Upper lobe of left lung (tissue), 6 donors: Measurements from ENCODE around the gene SAXO2. TPM values are rescaled to one million over a fixed set of nuclear protein-coding genes. Genes with fewer than 3 reads are reported as not detected.
"Not testable (repeated sequence)": the region's sequence is repeated elsewhere in the genome, so short reads cannot be mapped to it uniquely, and the experiment has no call there.

Experiments
- ATAC-seq, 2 donors: fragments of 200-7000 bp; cut with Tn5 transposase; one replicate each; pipeline ENCODE4 v1.9.1; 2022; ENCODE audit warnings: mild to moderate bottlenecking in 2 of 2, moderate library complexity in 2 of 2; ENCODE audit not compliant: low FRiP score in 2 of 2
- DNase-seq, 2 donors: peaks; one replicate each; pipeline ENCODE4 v3.0.0-alpha.2; 2019 to 2020
- H3K27ac ChIP-seq, 4 donors: fragments of 200-600 bp; sonication (generic); one replicate each; pipeline ENCODE4 v1.5.1; 2016 to 2019
- H3K27me3 ChIP-seq, 4 donors: fragments of 200-600 bp; sonication (generic); one replicate each; pipeline ENCODE4 v1.5.1; 2017 to 2019
- H3K36me3 ChIP-seq, 4 donors: fragments of 200-600 bp; sonication (generic); one replicate each; pipeline ENCODE4 v1.5.1; 2016 to 2019
- H3K4me1 ChIP-seq, 4 donors: fragments of 200-600 bp; sonication (generic); one replicate each; pipeline ENCODE4 v1.5.1; 2018 to 2019
- H3K4me3 ChIP-seq, 4 donors: fragments of 200-600 bp; sonication (generic); one replicate each; pipeline ENCODE4 v1.5.1; 2017 to 2019; ENCODE audit warnings: mild to moderate bottlenecking in 2 of 4, moderate library complexity in 1 of 4
- H3K9me3 ChIP-seq, 4 donors: fragments of 200-600 bp; sonication (generic); one replicate each; pipeline ENCODE4 v1.5.1; 2018 to 2019
- EP300 ChIP-seq, 4 donors: sonication (generic); formaldehyde crosslinking; IDR thresholded peaks; one replicate each; pipeline ENCODE4 v1.5.1; 2017; ENCODE audit warnings: antibody characterized with exemption in 4 of 4, control low read depth in 2 of 4
- POLR2A ChIP-seq, 4 donors: fragments of 450-650 bp; IDR thresholded peaks; one replicate each; pipeline ENCODE4 v1.5.1; 2016 to 2017; ENCODE audit warnings: antibody characterized with exemption in 4 of 4, mild to moderate bottlenecking in 2 of 4
- POLR2AphosphoS5 ChIP-seq, 2 donors: sonication (generic); formaldehyde crosslinking; IDR thresholded peaks; one replicate each; pipeline ENCODE4 v1.5.1; 2017; ENCODE audit warnings: antibody characterized with exemption in 2 of 2
- WGBS, 2 donors: methylation state at CpG; one replicate each; pipeline ENCODE4 v1.1.5; 2017 to 2018; 5-methylcytosine and 5-hydroxymethylcytosine counted together
- total RNA-seq, 6 donors: library from RNA; depleted of rRNA in 4 of 6; stranded (reverse); fragments of >200 nt in 4 of 6; gene quantifications; one replicate each; pipeline versions ENCODE4 v1.1.0 to v1.2.1, GENCODE V29; 2016 to 2021
- TF ChIP-seq, protein P1 (sequence below), 6 experiments: fragments of 450-650 bp in 4 of 6; fragments of 200-600 bp in 2 of 6; sonication (generic) in 2 of 6; IDR thresholded peaks; one replicate each; pipeline ENCODE4 v1.5.1; 2016 to 2019; ENCODE audit warnings: antibody characterized with exemption in 6 of 6
- donor health status: DM: no; HTN: no; CAD: no; lungs with moderate emphysema.
- donor health status: DM: no; HTN: yes; CAD: no; lungs with severe emphysema.

Gene SAXO2
- total RNA-seq, 6 donors from 2014 or later, result 2.5 to 58.6 (median 11.2) TPM

- Histone ChIP-seq H3K4me1 (no peaks in the 10 kb centered on the region), H3K27me3 (no peaks in the 10 kb centered on the region), H3K4me3 (no peak overlapping the region), H3K36me3 (no peaks in the 10 kb centered on the region), H3K9me3 (no peaks in the 10 kb centered on the region), H3K27ac (no peak overlapping the region)
- no peak for ATAC-seq
- DNase-seq, result peak in 1 of 2 donors; percentile 59
- 83 to 88% methylated on average over 12 to 20 of the region's 24 CpGs for WGBS, 2 donors
- TF ChIP-seq POLR2AphosphoS5 (IDR thresholded peaks at IDR 0.05) (no peak), EP300 (IDR thresholded peaks at IDR 0.05) (no peak), POLR2A (IDR thresholded peaks at IDR 0.05) (no peak)
- TF ChIP-seq, protein P1, sequence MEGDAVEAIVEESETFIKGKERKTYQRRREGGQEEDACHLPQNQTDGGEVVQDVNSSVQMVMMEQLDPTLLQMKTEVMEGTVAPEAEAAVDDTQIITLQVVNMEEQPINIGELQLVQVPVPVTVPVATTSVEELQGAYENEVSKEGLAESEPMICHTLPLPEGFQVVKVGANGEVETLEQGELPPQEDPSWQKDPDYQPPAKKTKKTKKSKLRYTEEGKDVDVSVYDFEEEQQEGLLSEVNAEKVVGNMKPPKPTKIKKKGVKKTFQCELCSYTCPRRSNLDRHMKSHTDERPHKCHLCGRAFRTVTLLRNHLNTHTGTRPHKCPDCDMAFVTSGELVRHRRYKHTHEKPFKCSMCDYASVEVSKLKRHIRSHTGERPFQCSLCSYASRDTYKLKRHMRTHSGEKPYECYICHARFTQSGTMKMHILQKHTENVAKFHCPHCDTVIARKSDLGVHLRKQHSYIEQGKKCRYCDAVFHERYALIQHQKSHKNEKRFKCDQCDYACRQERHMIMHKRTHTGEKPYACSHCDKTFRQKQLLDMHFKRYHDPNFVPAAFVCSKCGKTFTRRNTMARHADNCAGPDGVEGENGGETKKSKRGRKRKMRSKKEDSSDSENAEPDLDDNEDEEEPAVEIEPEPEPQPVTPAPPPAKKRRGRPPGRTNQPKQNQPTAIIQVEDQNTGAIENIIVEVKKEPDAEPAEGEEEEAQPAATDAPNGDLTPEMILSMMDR (IDR thresholded peaks at IDR 0.05), result no peak
Measured at GRCh38 chr15:82315519-82316246, 53.1 kb downstream of the SAXO2 start.

DNA sequence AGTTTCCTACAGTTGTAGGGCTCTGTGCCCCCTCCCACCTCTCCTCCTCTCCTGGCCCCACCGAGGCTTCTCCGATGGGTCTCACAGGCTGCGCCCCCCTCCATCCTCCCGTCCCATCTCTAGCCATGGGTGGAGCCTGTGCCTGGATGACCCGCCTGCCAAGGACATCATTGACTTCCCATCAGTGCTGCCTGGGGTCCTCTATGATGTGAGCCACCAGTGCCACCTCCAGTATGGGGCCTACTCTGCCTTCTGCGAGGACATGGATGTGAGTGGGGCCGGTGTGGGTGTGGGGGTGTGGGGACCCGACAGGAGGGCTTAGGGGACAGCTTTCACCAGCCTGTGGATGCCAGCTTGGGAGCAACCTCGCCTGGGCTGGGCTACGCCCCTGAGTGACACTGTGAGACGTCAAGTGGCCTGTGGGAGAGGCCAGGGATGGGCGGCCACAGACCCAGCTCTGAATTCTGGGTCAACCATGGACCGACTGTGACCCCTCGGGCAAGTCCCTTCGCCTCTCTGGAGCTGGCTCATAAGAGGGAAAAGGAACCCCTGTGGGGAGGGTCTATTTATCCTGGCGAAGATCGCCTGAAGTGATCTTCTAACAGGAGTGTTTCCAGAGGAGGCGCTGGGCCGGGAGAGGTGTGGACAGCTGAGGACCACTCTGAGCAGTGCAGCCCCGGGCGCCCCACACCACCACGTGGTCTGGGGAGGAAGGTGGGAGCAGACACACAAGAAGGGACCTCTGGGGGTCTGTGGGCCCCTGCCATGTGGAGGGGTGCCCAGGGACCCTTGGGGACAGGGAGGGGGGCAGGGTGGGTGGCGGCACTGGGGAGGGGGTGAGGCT, 53.9 kb downstream of the SAXO2 start:
- not testable (repeated sequence) for H3K36me3 ChIP-seq, H3K9me3 ChIP-seq, H3K27me3 ChIP-seq, H3K27ac ChIP-seq, H3K4me3 ChIP-seq, H3K4me1 ChIP-seq, ATAC-seq
- peak in 1 of 2 donors; percentile 68 for DNase-seq
- 90 to 92% methylated on average over 19 to 23 of the region's 23 CpGs for WGBS, 2 donors

DNA sequence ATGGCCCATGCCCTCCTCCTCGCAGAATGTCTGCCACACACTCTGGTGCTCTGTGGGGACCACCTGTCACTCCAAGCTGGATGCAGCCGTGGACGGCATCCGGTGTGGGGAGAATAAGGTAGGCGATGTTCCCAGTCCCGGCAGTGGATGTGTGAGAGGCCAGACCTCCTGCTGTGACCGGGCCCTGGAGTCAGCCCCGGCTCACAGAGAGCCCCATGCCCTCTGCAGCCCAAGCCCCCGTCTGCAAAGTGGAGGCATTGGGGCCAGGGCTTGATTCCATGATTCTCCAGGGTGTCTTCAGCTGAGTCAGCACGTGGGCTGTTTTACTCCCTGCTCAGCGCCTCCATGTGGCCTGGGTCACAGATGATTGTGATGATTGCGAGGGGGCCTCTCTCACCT, 54.5 kb downstream of the SAXO2 start:
- 92 to 100% methylated on average over 2 to 12 of the region's 12 CpGs for WGBS, 2 donors
- H3K36me3 ChIP-seq, result no peaks in the 10 kb centered on the region
- no peak for TF ChIP-seq POLR2A (IDR thresholded peaks at IDR 0.05)
- TF ChIP-seq, protein P1 (IDR thresholded peaks at IDR 0.05), result no peak
- TF ChIP-seq POLR2AphosphoS5 (IDR thresholded peaks at IDR 0.05), result no peak
- no peak for TF ChIP-seq EP300 (IDR thresholded peaks at IDR 0.05)

GRCh38 chr15:82317516-82317915, 54.9 kb downstream of the SAXO2 start:
- peak in 1 of 2 donors; percentile 30 for DNase-seq
- H3K27ac ChIP-seq, H3K4me1 ChIP-seq, H3K9me3 ChIP-seq, H3K36me3 ChIP-seq, ATAC-seq, H3K4me3 ChIP-seq, H3K27me3 ChIP-seq: not testable (repeated sequence)
- WGBS, 2 donors, result 81 to 94% methylated on average over 6 of the region's 7 CpGs

More for the DNA sequence above, 54.5 kb downstream of the SAXO2 start:
- no peak for ATAC-seq
- no peak overlapping the region for H3K27ac ChIP-seq
- DNase-seq, result peak in 1 of 2 donors; percentile 60
- H3K4me3 ChIP-seq, result no peak overlapping the region
- H3K27me3 ChIP-seq, result no peaks in the 10 kb centered on the region
- H3K4me1 ChIP-seq, result no peaks in the 10 kb centered on the region
- no peaks in the 10 kb centered on the region for H3K9me3 ChIP-seq

- ATAC-seq, result peak; percentile 1 to 30
Measured at GRCh38 chr15:82318281-82318680, 55.7 kb downstream of the SAXO2 start.

GRCh38 chr15:82319522-82320278, 57.1 kb downstream of the SAXO2 start:
- WGBS, 2 donors, result 79 to 89% methylated on average over 4 to 12 of the region's 19 CpGs
- H3K36me3 ChIP-seq, ATAC-seq, H3K27ac ChIP-seq, H3K4me3 ChIP-seq, H3K9me3 ChIP-seq, H3K27me3 ChIP-seq, H3K4me1 ChIP-seq: not testable (repeated sequence)
- DNase-seq, result peak in 1 of 2 donors; percentile 55

More at GRCh38 chr15:82318281-82318680, 55.7 kb downstream of the SAXO2 start:
- DNase-seq, result peak in 1 of 2 donors; percentile 71
- H3K27ac ChIP-seq, H3K4me3 ChIP-seq, H3K36me3 ChIP-seq, H3K27me3 ChIP-seq, H3K9me3 ChIP-seq, H3K4me1 ChIP-seq: not testable (repeated sequence)
- WGBS, 2 donors, result 88% methylated on average over 8 of the region's 8 CpGs; no CpG with 5 or more reads in 1 of the 2 donors

GRCh38 chr15:82320861-82321260, 58.2 kb downstream of the SAXO2 start:
- 70% methylated on average over 2 of the region's 6 CpGs; no CpG with 5 or more reads in 1 of the 2 donors for WGBS, 2 donors
- H3K4me1 ChIP-seq, H3K27me3 ChIP-seq, H3K9me3 ChIP-seq, H3K36me3 ChIP-seq, H3K4me3 ChIP-seq, DNase-seq, ATAC-seq, H3K27ac ChIP-seq: not testable (repeated sequence)

- H3K9me3 ChIP-seq, H3K4me1 ChIP-seq, H3K27me3 ChIP-seq, H3K27ac ChIP-seq, ATAC-seq, H3K36me3 ChIP-seq, H3K4me3 ChIP-seq: not testable (repeated sequence)
- no CpG with 5 or more reads among the region's 10 CpGs for WGBS, 2 donors
- peak in 1 of 2 donors; percentile 59 for DNase-seq
Measured at GRCh38 chr15:82322488-82322887, 59.9 kb downstream of the SAXO2 start.

DNA sequence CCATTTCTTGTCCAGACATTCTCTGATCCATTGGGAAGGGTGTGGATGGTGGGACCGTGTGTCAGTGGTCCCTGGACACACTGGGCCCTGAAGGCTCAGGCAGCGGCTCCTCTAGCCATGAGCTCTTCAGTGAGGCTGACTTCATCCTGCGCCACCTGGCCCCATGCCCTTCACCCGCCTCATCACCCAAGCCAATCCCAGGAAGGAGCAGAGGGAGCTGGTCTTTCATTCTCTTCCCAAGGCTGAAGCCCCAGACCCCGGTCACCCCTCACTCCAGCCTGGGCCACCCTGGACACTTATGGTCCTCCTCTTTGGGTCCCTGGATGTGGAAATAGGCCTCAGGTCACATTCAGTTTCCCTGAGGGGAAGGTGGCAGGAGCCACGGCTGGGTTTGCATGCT, 62.2 kb downstream of the SAXO2 start:
- ATAC-seq, result not testable (repeated sequence)

DNA sequence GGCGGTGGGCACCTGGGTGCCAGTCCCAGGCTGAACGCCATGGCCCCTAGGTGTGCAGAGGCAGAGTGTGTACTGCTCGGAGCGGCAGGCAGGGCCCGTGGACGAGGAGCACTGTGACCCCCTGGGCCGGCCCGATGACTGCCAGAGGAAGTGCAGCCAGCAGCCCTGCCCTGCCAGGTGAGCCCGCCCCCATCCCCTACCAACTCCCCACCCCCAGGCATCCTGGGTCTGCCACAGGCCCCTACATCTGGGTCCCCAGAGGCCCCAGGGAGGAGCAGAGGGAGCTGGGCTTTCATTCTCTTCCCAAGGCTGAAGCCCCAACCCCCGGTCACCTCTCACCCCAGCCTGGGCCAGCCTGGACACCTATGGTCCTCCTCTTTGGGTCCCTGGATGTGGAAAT, 63.0 kb downstream of the SAXO2 start:
- peak in 1 of 2 donors; percentile 50 for DNase-seq
- H3K36me3 ChIP-seq, H3K27ac ChIP-seq, H3K27me3 ChIP-seq, H3K4me3 ChIP-seq, H3K4me1 ChIP-seq, ATAC-seq, H3K9me3 ChIP-seq: not testable (repeated sequence)
- WGBS, 2 donors, result 100% methylated on average over 1 of the region's 10 CpGs; no CpG with 5 or more reads in 1 of the 2 donors

More for the DNA sequence above, 62.2 kb downstream of the SAXO2 start:
- H3K27me3 ChIP-seq, DNase-seq, H3K27ac ChIP-seq, H3K9me3 ChIP-seq, H3K36me3 ChIP-seq, H3K4me3 ChIP-seq, H3K4me1 ChIP-seq: not testable (repeated sequence)
- 87 to 92% methylated on average over 2 to 5 of the region's 6 CpGs for WGBS, 2 donors
